Lower lobe of right lung (tissue), 2 donors: ENCODE data around the gene XKR7. TPM values are rescaled to one million over a fixed set of nuclear protein-coding genes. Genes with fewer than 3 reads are reported as not detected.

ENCODE experiments used
- ATAC-seq, 2 donors: fragments of 200-7000 bp; cut with Tn5 transposase; one replicate each; pipeline ENCODE4 v1.9.1; 2020 to 2022; ENCODE audit warnings: mild to moderate bottlenecking in 2 of 2, moderate library complexity in 2 of 2
- DNase-seq: peaks from one replicate; pipeline ENCODE4 v3.0.0-alpha.2; 2020
- H3K27ac ChIP-seq: fragments of 200-600 bp; one replicate; pipeline ENCODE4 v1.8.0; 2022
- H3K27me3 ChIP-seq: fragments of 200-600 bp; one replicate; pipeline ENCODE4 v1.8.0; 2022; ENCODE audit warnings: low read depth
- H3K36me3 ChIP-seq: fragments of 200-600 bp; one replicate; pipeline ENCODE4 v1.8.0; 2022; ENCODE audit warnings: mild to moderate bottlenecking
- H3K4me1 ChIP-seq: fragments of 200-600 bp; one replicate; pipeline ENCODE4 v1.8.0; 2022
- H3K4me3 ChIP-seq: fragments of 200-600 bp; one replicate; pipeline ENCODE4 v1.8.0; 2022; ENCODE audit warnings: mild to moderate bottlenecking
- H3K9me3 ChIP-seq: fragments of 200-600 bp; one replicate; pipeline ENCODE4 v1.8.0; 2022
- intact Hi-C: fragments of 100-400 bp; cut with DNase I; formaldehyde crosslinking; loops from one replicate; pipeline ENCODE4 v1.11.0; 2022
- total RNA-seq: library from RNA; stranded (reverse); fragmentation: NEBNext Ultra II Directional; extraction: Animal tissue kit (Norgen Biotek cat#: 25700); gene quantifications from one replicate; pipeline ENCODE4 v1.2.1, GENCODE V29; 2021
- TF ChIP-seq, protein P1 (sequence below): fragments of 200-600 bp; IDR thresholded peaks from one replicate; pipeline ENCODE4 v1.8.0; 2022; ENCODE audit warnings: antibody characterized with exemption, mild to moderate bottlenecking
- donor health status: DM: no; HTN: yes; CAD: no; lungs with severe emphysema.

Gene XKR7
- total RNA-seq, 1 donor from 2014 or later = 0.06 TPM

DNA sequence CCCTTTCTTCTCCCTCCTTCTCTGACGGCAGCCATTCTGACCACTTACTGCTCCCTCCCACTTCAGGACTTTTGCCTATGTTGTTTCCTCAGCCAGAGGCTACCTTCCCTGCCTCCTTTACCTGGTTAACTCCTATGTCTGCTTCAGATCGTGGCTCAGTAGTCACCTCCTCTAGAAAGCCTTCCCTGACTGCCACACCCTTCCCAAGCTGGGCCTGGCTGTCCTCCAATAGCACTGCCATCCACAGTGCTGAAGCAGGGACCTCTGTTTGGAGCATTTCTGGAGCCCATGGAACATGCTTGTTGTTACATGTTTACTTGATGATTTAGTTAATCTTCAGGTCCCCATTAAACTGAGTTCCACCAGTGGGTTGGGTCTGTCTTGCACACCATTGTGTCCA, 13.8 kb downstream of the XKR7 start:
- intact Hi-C loops = no loop called here
- DNase-seq (no peak), ATAC-seq (no peak)
- Histone ChIP-seq H3K27ac (no peak overlapping the region), H3K9me3 (no peaks in the 10 kb centered on the region), H3K27me3 (no peaks in the 10 kb centered on the region), H3K4me3 (no peak overlapping the region), H3K36me3 (no peaks in the 10 kb centered on the region), H3K4me1 (no peaks in the 10 kb centered on the region)
- TF ChIP-seq, protein P1, sequence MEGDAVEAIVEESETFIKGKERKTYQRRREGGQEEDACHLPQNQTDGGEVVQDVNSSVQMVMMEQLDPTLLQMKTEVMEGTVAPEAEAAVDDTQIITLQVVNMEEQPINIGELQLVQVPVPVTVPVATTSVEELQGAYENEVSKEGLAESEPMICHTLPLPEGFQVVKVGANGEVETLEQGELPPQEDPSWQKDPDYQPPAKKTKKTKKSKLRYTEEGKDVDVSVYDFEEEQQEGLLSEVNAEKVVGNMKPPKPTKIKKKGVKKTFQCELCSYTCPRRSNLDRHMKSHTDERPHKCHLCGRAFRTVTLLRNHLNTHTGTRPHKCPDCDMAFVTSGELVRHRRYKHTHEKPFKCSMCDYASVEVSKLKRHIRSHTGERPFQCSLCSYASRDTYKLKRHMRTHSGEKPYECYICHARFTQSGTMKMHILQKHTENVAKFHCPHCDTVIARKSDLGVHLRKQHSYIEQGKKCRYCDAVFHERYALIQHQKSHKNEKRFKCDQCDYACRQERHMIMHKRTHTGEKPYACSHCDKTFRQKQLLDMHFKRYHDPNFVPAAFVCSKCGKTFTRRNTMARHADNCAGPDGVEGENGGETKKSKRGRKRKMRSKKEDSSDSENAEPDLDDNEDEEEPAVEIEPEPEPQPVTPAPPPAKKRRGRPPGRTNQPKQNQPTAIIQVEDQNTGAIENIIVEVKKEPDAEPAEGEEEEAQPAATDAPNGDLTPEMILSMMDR = no peak

DNA sequence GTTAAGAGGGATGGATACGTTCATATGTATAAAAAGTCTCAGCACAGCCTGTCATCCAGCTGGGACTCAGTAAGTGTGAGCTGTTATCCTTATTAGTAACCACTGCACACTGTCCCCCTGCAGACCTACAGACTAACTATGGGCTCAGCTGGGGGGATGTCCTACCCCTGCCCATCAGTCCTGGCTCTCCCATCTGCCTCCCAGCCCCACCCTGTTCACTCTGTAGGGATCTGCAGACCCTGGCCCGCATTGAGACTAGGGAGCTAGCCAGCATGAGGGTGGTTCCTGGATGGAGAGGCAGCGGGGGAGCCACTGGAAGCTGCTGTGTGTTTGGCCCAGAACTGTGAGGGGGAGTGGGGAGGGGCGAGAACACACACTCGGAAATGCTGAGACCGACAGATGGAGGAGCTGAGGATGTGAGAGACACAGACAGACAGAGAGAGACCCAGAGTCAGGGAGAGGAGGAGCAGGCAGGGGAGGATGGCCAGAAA, 17.1 kb downstream of the XKR7 start:
- Histone ChIP-seq H3K4me3 (no peak overlapping the region), H3K27me3 (no peaks in the 10 kb centered on the region), H3K27ac (no peak overlapping the region), H3K36me3 (no peaks in the 10 kb centered on the region), H3K9me3 (no peaks in the 10 kb centered on the region), H3K4me1 (no peaks in the 10 kb centered on the region)
- ATAC-seq = no peak
- TF ChIP-seq, protein P1 = no peak
- no peak for DNase-seq
- intact Hi-C loops = no loop called here

DNA sequence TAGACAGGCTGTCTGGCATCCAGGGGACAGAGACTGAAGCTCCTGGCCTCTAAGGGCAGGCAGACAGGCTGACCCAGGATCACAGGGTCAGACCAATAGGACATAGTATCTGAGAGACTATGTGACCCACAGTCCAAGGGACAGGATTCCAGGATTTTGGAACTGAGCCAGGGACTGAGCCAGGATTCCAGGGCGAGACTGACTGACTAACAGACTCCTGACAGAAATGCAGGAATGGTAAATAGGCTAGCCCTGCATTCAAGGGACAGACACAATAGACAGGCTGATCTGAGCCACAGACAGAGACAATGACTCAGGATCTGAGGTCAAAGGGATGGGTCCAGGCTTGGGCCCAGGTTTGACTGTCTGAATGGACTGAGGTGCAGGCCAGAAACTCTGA, 19.8 kb downstream of the XKR7 start:
- DNase-seq (no peak), ATAC-seq (no peak)
- no peak overlapping the region for H3K4me3 ChIP-seq
- H3K4me1 ChIP-seq = no peaks in the 10 kb centered on the region
- H3K9me3 ChIP-seq = no peaks in the 10 kb centered on the region
- no peaks in the 10 kb centered on the region for H3K27me3 ChIP-seq
- TF ChIP-seq, protein P1 = no peak
- no peak overlapping the region for H3K27ac ChIP-seq
- H3K36me3 ChIP-seq = no peaks in the 10 kb centered on the region
- intact Hi-C loops = no loop called here

DNA sequence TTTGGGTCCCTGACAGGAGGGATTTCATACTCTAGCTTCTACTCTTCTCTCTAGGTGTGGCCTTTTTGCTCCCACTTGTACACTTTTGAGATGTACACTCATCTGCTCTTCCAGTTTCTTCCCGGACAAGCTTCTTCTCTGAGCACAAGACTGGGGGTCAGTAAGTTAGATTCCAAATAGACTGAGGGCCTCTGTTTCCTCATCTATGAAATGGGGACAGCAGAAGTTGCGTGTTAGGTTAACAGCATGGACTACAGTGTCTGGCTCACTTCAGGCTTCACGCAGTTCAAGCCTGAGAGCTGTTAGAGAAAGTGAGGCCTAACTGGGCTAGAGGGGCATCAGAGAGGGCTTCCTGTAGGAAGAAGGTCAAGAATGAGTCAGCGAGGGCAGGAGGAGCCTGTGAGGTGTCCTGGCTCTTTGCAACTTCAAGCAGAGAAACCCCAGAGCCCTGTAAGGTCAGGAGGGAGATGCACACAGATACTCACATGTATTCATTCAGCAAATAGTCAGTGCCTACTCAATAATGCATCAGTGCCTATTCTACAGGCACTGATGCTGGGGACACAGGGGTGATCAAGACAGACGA, 20.6 kb downstream of the XKR7 start:
- ATAC-seq = no peak
- H3K36me3 ChIP-seq = no peaks in the 10 kb centered on the region

DNA sequence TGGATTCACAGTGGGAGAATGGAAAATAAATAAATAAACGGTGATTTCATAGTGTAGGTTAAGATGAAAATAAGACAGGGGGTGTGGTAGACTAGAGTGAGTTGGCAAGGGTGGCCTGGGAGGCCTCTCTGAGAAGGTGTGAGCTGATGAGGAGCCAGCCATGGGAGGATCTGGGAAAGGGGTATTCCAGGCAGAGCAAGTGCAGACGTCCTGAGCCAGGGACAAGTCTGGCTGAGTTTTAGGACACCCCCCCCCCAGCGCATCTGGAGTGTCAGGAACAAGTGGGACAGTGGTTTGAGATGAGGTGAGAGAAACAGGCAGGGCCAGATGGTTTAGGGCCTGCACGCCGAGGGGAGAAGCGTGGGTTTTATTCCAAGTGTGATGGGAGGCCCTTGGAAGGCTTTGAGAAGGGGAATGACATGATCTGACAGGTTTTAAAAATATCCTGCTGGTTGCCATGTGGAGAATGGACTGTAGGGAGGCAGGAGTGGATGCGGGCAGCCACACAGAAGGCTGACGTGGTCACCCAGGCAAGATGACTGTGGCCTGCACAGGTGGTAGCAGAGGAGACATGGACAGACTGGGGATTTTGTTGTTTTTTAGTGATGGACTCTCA, 21.2 kb downstream of the XKR7 start:
- H3K27me3 ChIP-seq = peaks cover 7% of the 10 kb centered on the region
- ATAC-seq (no peak), DNase-seq (no peak)
- no peaks in the 10 kb centered on the region for H3K9me3 ChIP-seq
- H3K27ac ChIP-seq = no peak overlapping the region
- intact Hi-C loops = no loop called here
- H3K36me3 ChIP-seq = no peaks in the 10 kb centered on the region
- H3K4me1 ChIP-seq = no peaks in the 10 kb centered on the region
- no peak overlapping the region for H3K4me3 ChIP-seq
- TF ChIP-seq, protein P1 = no peak

More for the DNA sequence above, 20.6 kb downstream of the XKR7 start:
- no peak for DNase-seq
- peaks cover under 1% of the 10 kb centered on the region for H3K27me3 ChIP-seq
- no peaks in the 10 kb centered on the region for H3K9me3 ChIP-seq
- intact Hi-C loops = no loop called here
- no peak overlapping the region for H3K27ac ChIP-seq
- TF ChIP-seq, protein P1 = no peak
- no peak overlapping the region for H3K4me3 ChIP-seq
- H3K4me1 ChIP-seq = no peaks in the 10 kb centered on the region
